Endodermal cell (in vitro differentiated cells): ENCODE data around the gene CRYBG3. TPM values are rescaled to one million over a fixed set of nuclear protein-coding genes. Genes with fewer than 3 reads are reported as not detected.

Source experiments
- DNase-seq: peaks from one replicate; pipeline ENCODE4 v3.0.0-alpha.2; 2017
- H3K27ac ChIP-seq: 2 replicates; pipeline ENCODE4 v1.5.1; 2013; ENCODE audit warnings: mild to moderate bottlenecking, low read depth, low read length, moderate library complexity
- H3K27me3 ChIP-seq: 2 replicates; pipeline ENCODE4 v1.6.1; 2013; ENCODE audit warnings: mild to moderate bottlenecking, low read length, moderate library complexity; ENCODE audit not compliant: insufficient read depth, control insufficient read depth, poor library complexity, severe bottlenecking
- H3K36me3 ChIP-seq: 2 replicates; pipeline ENCODE4 v1.7.0; 2013; ENCODE audit warnings: mild to moderate bottlenecking, low read length, moderate library complexity; ENCODE audit not compliant: control insufficient read depth, insufficient read depth
- H3K4me1 ChIP-seq: one replicate; pipeline ENCODE4 v1.7.0; 2013; ENCODE audit warnings: low read length; ENCODE audit not compliant: control insufficient read depth, insufficient read depth
- H3K4me3 ChIP-seq: 2 replicates; pipeline ENCODE4 v1.5.1; 2013; ENCODE audit warnings: mild to moderate bottlenecking, low read length, moderate library complexity
- H3K9ac ChIP-seq: 2 replicates; pipeline ENCODE4 v1.6.1; 2013; ENCODE audit warnings: mild to moderate bottlenecking, low read length, moderate library complexity; ENCODE audit not compliant: poor library complexity, severe bottlenecking; ENCODE audit errors: extremely low read depth
- H3K9me3 ChIP-seq: 2 replicates; pipeline ENCODE4 v1.6.1; 2013; ENCODE audit warnings: mild to moderate bottlenecking, low read length, moderate library complexity; ENCODE audit not compliant: control insufficient read depth
- H3K27ac Mint-ChIP-seq: 2 replicates; pipeline ENCODE4 v1.8.0; 2020; ENCODE audit warnings: mixed read lengths
- H3K27me3 Mint-ChIP-seq: 2 replicates; pipeline ENCODE4 v1.8.0; 2021; ENCODE audit warnings: mild to moderate bottlenecking, mixed read lengths; ENCODE audit not compliant: insufficient read depth
- H3K36me3 Mint-ChIP-seq: 2 replicates; pipeline ENCODE4 v1.8.0; 2020; ENCODE audit warnings: low read depth, mixed read lengths
- H3K4me1 Mint-ChIP-seq: 2 replicates; pipeline ENCODE4 v1.8.0; 2020; ENCODE audit warnings: mixed read lengths
- H3K4me3 Mint-ChIP-seq: 2 replicates; pipeline ENCODE4 v1.8.0; 2020; ENCODE audit warnings: mild to moderate bottlenecking, moderate library complexity, mixed read lengths
- H3K9me3 Mint-ChIP-seq: 2 replicates; pipeline ENCODE4 v1.8.0; 2020; ENCODE audit warnings: mild to moderate bottlenecking, mixed read lengths
- WGBS, 2 experiments: methylation state at CpG; one replicate each; pipeline versions ENCODE4 v1.1.5 to v1.1.7; 2013; ENCODE audit warnings: missing lambda C conversion rate in 2 of 2, mixed read lengths in 1 of 2; ENCODE audit not compliant: insufficient coverage in 1 of 2, insufficient read length in 1 of 2; 5-methylcytosine and 5-hydroxymethylcytosine counted together
- total RNA-seq, 2 donors: library from RNA; stranded (reverse); fragmentation: NEBNext Ultra II Directional in 1 of 2; extraction: Animal tissue kit (Norgen Biotek cat#: 25700) in 1 of 2; gene quantifications; 2 replicates in 1 of 2; 3 replicates in 1 of 2; pipeline ENCODE4 v1.2.1, GENCODE V29; 2021
- TF ChIP-seq, protein P1 (sequence below): fragments of 200-600 bp; sonication (generic); conservative IDR thresholded peaks from 2 replicates; pipeline ENCODE4 v1.5.0; 2021; ENCODE audit warnings: antibody characterized with exemption, mild to moderate bottlenecking

CRYBG3 gene
- total RNA-seq, 2 donors from 2014 or later, result 9.7 to 10.8 TPM

GRCh38 chr3:97958796-97959195 is 137.0 kb downstream of the CRYBG3 start:
- 91 to 94% methylated on average over 3 to 9 of the region's 9 CpGs for WGBS, 2 experiments
- H3K27ac Mint-ChIP-seq, result no peak overlapping the region

GRCh38 chr3:97959872-97960271 is 138.1 kb downstream of the CRYBG3 start:
- DNase-seq, result no peak
- TF ChIP-seq, protein P1, sequence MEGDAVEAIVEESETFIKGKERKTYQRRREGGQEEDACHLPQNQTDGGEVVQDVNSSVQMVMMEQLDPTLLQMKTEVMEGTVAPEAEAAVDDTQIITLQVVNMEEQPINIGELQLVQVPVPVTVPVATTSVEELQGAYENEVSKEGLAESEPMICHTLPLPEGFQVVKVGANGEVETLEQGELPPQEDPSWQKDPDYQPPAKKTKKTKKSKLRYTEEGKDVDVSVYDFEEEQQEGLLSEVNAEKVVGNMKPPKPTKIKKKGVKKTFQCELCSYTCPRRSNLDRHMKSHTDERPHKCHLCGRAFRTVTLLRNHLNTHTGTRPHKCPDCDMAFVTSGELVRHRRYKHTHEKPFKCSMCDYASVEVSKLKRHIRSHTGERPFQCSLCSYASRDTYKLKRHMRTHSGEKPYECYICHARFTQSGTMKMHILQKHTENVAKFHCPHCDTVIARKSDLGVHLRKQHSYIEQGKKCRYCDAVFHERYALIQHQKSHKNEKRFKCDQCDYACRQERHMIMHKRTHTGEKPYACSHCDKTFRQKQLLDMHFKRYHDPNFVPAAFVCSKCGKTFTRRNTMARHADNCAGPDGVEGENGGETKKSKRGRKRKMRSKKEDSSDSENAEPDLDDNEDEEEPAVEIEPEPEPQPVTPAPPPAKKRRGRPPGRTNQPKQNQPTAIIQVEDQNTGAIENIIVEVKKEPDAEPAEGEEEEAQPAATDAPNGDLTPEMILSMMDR, result no peak
- Histone ChIP-seq H3K36me3 (no peaks in the 10 kb centered on the region), H3K27me3 (no peaks in the 10 kb centered on the region), H3K9me3 (no peaks in the 10 kb centered on the region), H3K9ac (no peak overlapping the region), H3K27ac (no peak overlapping the region), H3K4me1 (peaks cover 5% of the 10 kb centered on the region), H3K4me3 (no peak overlapping the region)
- H3K27me3 Mint-ChIP-seq, result no peaks in the 10 kb centered on the region
- WGBS, 2 experiments, result 91 to 93% methylated on average over 3 to 5 of the region's 5 CpGs
- H3K36me3 Mint-ChIP-seq, result peaks cover 11% of the 10 kb centered on the region
- peaks cover 6% of the 10 kb centered on the region for H3K4me1 Mint-ChIP-seq
- no peak overlapping the region for H3K4me3 Mint-ChIP-seq
- no peaks in the 10 kb centered on the region for H3K9me3 Mint-ChIP-seq
- H3K27ac Mint-ChIP-seq, result no peak overlapping the region

More at GRCh38 chr3:97958796-97959195, 137.0 kb downstream of the CRYBG3 start:
- Mint-ChIP-seq H3K9me3 (no peaks in the 10 kb centered on the region), H3K27me3 (no peaks in the 10 kb centered on the region), H3K36me3 (peaks cover 15% of the 10 kb centered on the region), H3K4me1 (peaks cover 3% of the 10 kb centered on the region), H3K4me3 (no peak overlapping the region)
- peaks cover 3% of the 10 kb centered on the region for H3K4me1 ChIP-seq
- no peak overlapping the region for H3K27ac ChIP-seq
- H3K4me3 ChIP-seq, result no peak overlapping the region
- H3K9me3 ChIP-seq, result no peaks in the 10 kb centered on the region
- H3K36me3 ChIP-seq, result no peaks in the 10 kb centered on the region
- TF ChIP-seq, protein P1, result no peak
- no peak overlapping the region for H3K9ac ChIP-seq
- DNase-seq, result no peak
- no peaks in the 10 kb centered on the region for H3K27me3 ChIP-seq

GRCh38 chr3:97960551-97960950 is 138.7 kb downstream of the CRYBG3 start:
- Histone ChIP-seq H3K9ac (no peak overlapping the region), H3K27ac (no peak overlapping the region), H3K9me3 (no peaks in the 10 kb centered on the region), H3K36me3 (no peaks in the 10 kb centered on the region), H3K4me1 (peaks cover 5% of the 10 kb centered on the region), H3K4me3 (no peak overlapping the region), H3K27me3 (no peaks in the 10 kb centered on the region)
- Mint-ChIP-seq H3K27me3 (no peaks in the 10 kb centered on the region), H3K4me1 (peaks cover 6% of the 10 kb centered on the region), H3K9me3 (no peaks in the 10 kb centered on the region), H3K36me3 (peaks cover 11% of the 10 kb centered on the region), H3K27ac (no peak overlapping the region), H3K4me3 (no peak overlapping the region)
- WGBS, 2 experiments, result 93 to 97% methylated on average over 4 of the region's 5 CpGs
- DNase-seq, result no peak
- TF ChIP-seq, protein P1, result no peak
